Panc1 (cell line): ENCODE data around the gene WNT11.

ENCODE experiments used
- CTCF ChIP-seq: fragments of 450-650 bp; IDR thresholded peaks from 2 replicates; pipeline ENCODE4 v1.5.1; 2017; ENCODE audit warnings: mild to moderate bottlenecking
- SIN3A ChIP-seq: IDR thresholded peaks from 2 replicates; pipeline ENCODE4 v1.6.1; 2012; ENCODE audit warnings: low read depth, mild to moderate bottlenecking, low read length, moderate library complexity, borderline replicate concordance; ENCODE audit not compliant: insufficient read depth

- TF ChIP-seq CTCF (no peak), SIN3A (no peak)
These were observed 56.6 kb downstream of the WNT11 start for GRCh38 chr11:76149713-76150112.
